A549 (cell line): ENCODE data around the gene KRTAP7-1. TPM values are rescaled to one million over a fixed set of nuclear protein-coding genes. Genes with fewer than 3 reads are reported as not detected.

Experiments
- ATAC-seq, 2 experiments: fragments of 200-7000 bp in 1 of 2; fragments of >200 bp in 1 of 2; cut with Nextera tagmentation in 1 of 2; cut with Tn5 transposase in 1 of 2; 3 replicates each; pipeline versions ENCODE4 v1.8.0 to v1.9.1; 2018 to 2020; ENCODE audit warnings: mild to moderate bottlenecking in 1 of 2, moderate library complexity in 1 of 2
- CTCF ChIA-PET: fragments of 300-600 bp; sonication (Branson Sonifier 250); formaldehyde crosslinking; extraction: SDS; loops from one replicate; lab custom pipeline; 2021; ENCODE audit warnings: antibody characterized with exemption, inconsistent platforms; lab: Yijun Ruan, JAX
- POLR2A ChIA-PET: fragments of 350-600 bp; formaldehyde crosslinking; extraction: SDS; loops from one replicate; lab custom pipeline; 2021; ENCODE audit warnings: antibody characterized with exemption, inconsistent platforms; lab: Yijun Ruan, JAX
- DNase-seq, 2 experiments: peaks; one replicate each; pipeline versions ENCODE4 v3.0.0 to v3.0.0-alpha.2; 2011 to 2016; ENCODE audit warnings: low read depth in 1 of 2, low spot score in 1 of 2
- FAIRE-seq: peaks from 2 replicates; lab custom pipeline; 2011; peaks lifted over from hg19 to GRCh38; lab: Jason Lieb, UNC
- H3K27ac ChIP-seq, 2 experiments: fragments of >200 bp; sonication (Bioruptor Twin); formaldehyde crosslinking; 3 replicates each; pipeline ENCODE4 v1.5.1; 2016 to 2017
- H3K4me1 ChIP-seq: fragments of >200 bp; sonication (Bioruptor Twin); formaldehyde crosslinking; 3 replicates; pipeline ENCODE4 v1.6.1; 2016
- H3K4me2 ChIP-seq: fragments of >200 bp; sonication (Bioruptor Twin); formaldehyde crosslinking; 3 replicates; pipeline ENCODE4 v1.6.1; 2016
- H3K4me3 ChIP-seq: fragments of >200 bp; sonication (Bioruptor Twin); formaldehyde crosslinking; 3 replicates; pipeline ENCODE4 v1.5.1; 2016
- H3K9me3 ChIP-seq: fragments of >200 bp; sonication (Bioruptor Twin); formaldehyde crosslinking; 3 replicates; pipeline ENCODE4 v1.6.1; 2016
- BHLHE40 ChIP-seq: IDR thresholded peaks from 2 replicates; pipeline ENCODE4 v1.6.1; 2012; ENCODE audit warnings: low read depth, low read length, inconsistent platforms
- CEBPB ChIP-seq, 2 experiments: fragments of >200 bp in 1 of 2; sonication (Bioruptor Twin) in 1 of 2; formaldehyde crosslinking in 1 of 2; IDR thresholded peaks; 2 replicates each; pipeline ENCODE4 v1.6.1; 2012 to 2016
- CHD2 ChIP-seq: fragments of 150-350 bp; IDR thresholded peaks from 2 replicates; pipeline ENCODE4 v1.6.1; 2014; ENCODE audit warnings: low read length; ENCODE audit not compliant: partially characterized antibody
- ESRRA ChIP-seq: fragments of 150-350 bp; IDR thresholded peaks from 2 replicates; pipeline ENCODE4 v1.6.1; 2014; ENCODE audit warnings: mild to moderate bottlenecking, low read length, borderline replicate concordance
- HDAC2 ChIP-seq: fragments of 200-600 bp; sonication (generic); IDR thresholded peaks from 2 replicates; pipeline ENCODE4 v1.6.1; 2016
- JUNB ChIP-seq: fragments of >200 bp; sonication (Bioruptor Twin); formaldehyde crosslinking; IDR thresholded peaks from 2 replicates; pipeline ENCODE4 v1.6.1; 2016
- MAZ ChIP-seq: fragments of 150-350 bp; IDR thresholded peaks from 2 replicates; pipeline ENCODE4 v1.6.1; 2014; ENCODE audit warnings: antibody characterized with exemption, low read depth, low read length, borderline replicate concordance
- MYC ChIP-seq: IDR thresholded peaks from 2 replicates; pipeline ENCODE4 v1.6.1; 2012; ENCODE audit warnings: mild to moderate bottlenecking, inconsistent platforms, low read length, improper control_type of control experiment, borderline replicate concordance
- NFE2L2 ChIP-seq: fragments of 150-350 bp; conservative IDR thresholded peaks from 2 replicates; pipeline ENCODE4 v1.6.1; 2014; ENCODE audit warnings: low read length
- PHF8 ChIP-seq: fragments of 200-600 bp; sonication (generic); IDR thresholded peaks from 2 replicates; pipeline ENCODE4 v1.6.1; 2016; ENCODE audit warnings: low read depth, mild to moderate bottlenecking, antibody characterized with exemption, moderate library complexity, borderline replicate concordance
- POLR2A ChIP-seq: IDR thresholded peaks from 2 replicates; pipeline ENCODE4 v1.6.1; 2012; ENCODE audit warnings: mild to moderate bottlenecking, low read length
- RCOR1 ChIP-seq: fragments of 150-350 bp; IDR thresholded peaks from 2 replicates; pipeline ENCODE4 v1.6.1; 2014; ENCODE audit warnings: antibody characterized with exemption, low read length, low read depth
- RFX5 ChIP-seq: fragments of 450-650 bp; IDR thresholded peaks from 2 replicates; pipeline ENCODE4 v1.7.1; 2014; ENCODE audit warnings: antibody characterized with exemption, mild to moderate bottlenecking, moderate library complexity
- SREBF2 ChIP-seq: fragments of 450-650 bp; IDR thresholded peaks from 2 replicates; pipeline ENCODE4 v1.6.1; 2014; ENCODE audit warnings: mild to moderate bottlenecking, moderate library complexity
- ZC3H11A ChIP-seq: fragments of 450-650 bp; IDR thresholded peaks from 2 replicates; pipeline ENCODE4 v1.6.1; 2014; ENCODE audit warnings: antibody characterized with exemption, mild to moderate bottlenecking
- ZFP36 ChIP-seq: fragments of 450-650 bp; IDR thresholded peaks from 2 replicates; pipeline ENCODE4 v1.6.1; 2014; ENCODE audit warnings: borderline replicate concordance; ENCODE audit not compliant: partially characterized antibody
- WGBS: methylation state at CpG from one replicate; pipeline ENCODE4 v1.1.6; 2017; ENCODE audit errors: missing lambda C conversion rate; 5-methylcytosine and 5-hydroxymethylcytosine counted together
- polyA plus RNA-seq, 4 experiments: library from polyadenylated mRNA; depleted of rRNA in 3 of 4; stranded (reverse); fragments of >200 nt; fragmentation: RNase III in 1 of 4; extraction: RNeasy Plus Mini Kit Qiagen cat#74134 plus additional on column Dnase treatment in 1 of 4; gene quantifications; 2 replicates in 3 of 4; 3 replicates in 1 of 4; pipeline ENCODE4 v1.2.3, GENCODE V29; 2011 to 2017
- small RNA-seq, 6 experiments: library from RNA; depleted of rRNA; stranded (forward); fragments of <200 nt; gene quantifications; one replicate each; pipeline ENCODE3, GENCODE V24; 2012
- TF ChIP-seq, protein P1 (sequence below): fragments of >200 bp; sonication (Bioruptor Twin); formaldehyde crosslinking; IDR thresholded peaks from 2 replicates; pipeline ENCODE4 v1.6.1; 2016
- TF ChIP-seq, protein P2 (sequence below): IDR thresholded peaks from 2 replicates; pipeline ENCODE4 v1.6.1; 2012
- TF ChIP-seq, protein P3 (sequence below): fragments of 450-650 bp; IDR thresholded peaks from 2 replicates; pipeline ENCODE4 v1.6.1; 2014; ENCODE audit warnings: antibody characterized with exemption

The KRTAP7-1 gene
- polyA plus RNA-seq, 2 of the 4 experiments (the other 2 are of a cell fraction) = not detected

DNA sequence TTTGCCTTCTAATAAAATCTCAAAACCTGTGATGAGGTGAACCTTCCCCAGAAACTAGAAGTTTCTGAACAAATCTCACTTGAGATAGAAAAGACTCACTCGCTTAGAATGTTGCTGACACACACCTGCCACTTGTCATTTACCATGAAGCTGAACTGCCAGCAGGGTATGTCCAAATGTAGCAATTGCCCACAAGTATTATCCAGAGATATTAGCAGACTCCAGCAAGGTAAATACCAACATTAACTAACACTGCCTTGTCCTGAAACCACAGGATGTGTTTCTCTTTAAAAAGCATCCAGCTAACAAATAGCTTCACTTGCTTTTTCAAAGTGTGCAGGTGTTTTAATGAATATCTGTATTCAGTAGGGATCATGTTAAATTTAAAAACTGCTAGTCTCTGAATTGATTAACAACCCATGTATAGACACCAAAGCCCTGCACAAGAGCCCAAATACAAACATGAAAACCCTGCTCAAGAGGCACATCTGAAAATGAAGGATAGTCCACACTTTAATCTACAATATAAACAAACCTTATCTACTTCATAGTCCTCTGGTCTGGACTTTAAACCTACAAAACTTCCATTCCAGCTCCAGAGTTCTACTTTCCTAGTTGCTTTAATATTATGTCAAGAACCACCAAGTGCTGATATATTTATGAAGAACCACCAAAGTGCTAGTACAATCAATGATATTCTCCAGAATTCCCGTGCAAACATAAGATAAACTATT is 35.8 kb downstream of the KRTAP7-1 start:
- DNase-seq = no peak
- no peak overlapping the region for H3K4me3 ChIP-seq
- FAIRE-seq = no peak
- H3K9me3 ChIP-seq = no peaks in the 10 kb centered on the region
- no peak for ATAC-seq
- no peaks in the 10 kb centered on the region for H3K4me1 ChIP-seq
- ChIA-PET CTCF (no interaction called here), POLR2A (no interaction called here)
- TF ChIP-seq NFE2L2 (no peak), ZC3H11A (no peak), POLR2A (no peak), HDAC2 (no peak), RFX5 (no peak), CHD2 (no peak), ESRRA (no peak)
- TF ChIP-seq, protein P1, sequence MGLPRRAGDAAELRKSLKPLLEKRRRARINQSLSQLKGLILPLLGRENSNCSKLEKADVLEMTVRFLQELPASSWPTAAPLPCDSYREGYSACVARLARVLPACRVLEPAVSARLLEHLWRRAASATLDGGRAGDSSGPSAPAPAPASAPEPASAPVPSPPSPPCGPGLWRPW = no peak
- TF ChIP-seq, protein P2, sequence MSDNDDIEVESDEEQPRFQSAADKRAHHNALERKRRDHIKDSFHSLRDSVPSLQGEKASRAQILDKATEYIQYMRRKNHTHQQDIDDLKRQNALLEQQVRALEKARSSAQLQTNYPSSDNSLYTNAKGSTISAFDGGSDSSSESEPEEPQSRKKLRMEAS = no peak
- TF ChIP-seq, protein P3, sequence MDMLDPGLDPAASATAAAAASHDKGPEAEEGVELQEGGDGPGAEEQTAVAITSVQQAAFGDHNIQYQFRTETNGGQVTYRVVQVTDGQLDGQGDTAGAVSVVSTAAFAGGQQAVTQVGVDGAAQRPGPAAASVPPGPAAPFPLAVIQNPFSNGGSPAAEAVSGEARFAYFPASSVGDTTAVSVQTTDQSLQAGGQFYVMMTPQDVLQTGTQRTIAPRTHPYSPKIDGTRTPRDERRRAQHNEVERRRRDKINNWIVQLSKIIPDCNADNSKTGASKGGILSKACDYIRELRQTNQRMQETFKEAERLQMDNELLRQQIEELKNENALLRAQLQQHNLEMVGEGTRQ = no peak
- H3K27ac ChIP-seq = no peak overlapping the region
- WGBS = 2% methylated on average over 2 of the region's 2 CpGs
- H3K4me2 ChIP-seq = no peak overlapping the region

DNA sequence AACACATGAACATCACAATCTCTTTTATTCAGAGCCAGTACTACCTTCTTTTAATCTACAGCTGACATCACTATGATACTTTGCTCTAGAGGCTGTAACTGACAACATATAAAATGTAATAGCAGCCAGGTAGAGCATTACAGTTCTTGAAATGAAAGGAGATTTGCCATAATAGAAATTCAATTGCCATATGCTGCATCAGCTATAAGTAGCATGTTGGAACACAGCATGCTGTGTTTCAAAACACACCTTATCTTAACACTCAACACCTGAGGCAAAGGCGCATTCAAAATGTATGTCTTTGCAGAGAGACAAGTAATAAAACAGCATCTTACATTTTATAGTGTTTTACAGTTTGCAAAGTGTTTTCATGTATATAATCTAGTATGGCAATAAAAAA is 50.3 kb downstream of the KRTAP7-1 start:
- ATAC-seq (no peak), DNase-seq (no peak), FAIRE-seq (no peak)
- Histone ChIP-seq H3K9me3 (no peaks in the 10 kb centered on the region), H3K4me3 (no peak overlapping the region), H3K4me2 (no peak overlapping the region), H3K27ac (no peak overlapping the region), H3K4me1 (no peaks in the 10 kb centered on the region)
- POLR2A ChIA-PET = interaction anchor here (0.7 kb wide), 1 partner anchor 259 kb away, joined by 4 read pairs; the partner anchor contains the start of gene KRTAP19-8
- 10% methylated on average over 1 of the region's 1 CpG for WGBS
- TF ChIP-seq JUNB (no peak), ESRRA (no peak), RFX5 (no peak), ZFP36 (no peak), MYC (no peak), MAZ (no peak), PHF8 (no peak), SREBF2 (no peak), NFE2L2 (no peak), RCOR1 (no peak), CEBPB (IDR thresholded peaks at IDR 0.05) (no peak), BHLHE40 (no peak)
- TF ChIP-seq, protein P2 = no peak
- CTCF ChIA-PET = interaction anchor here (0.7 kb wide), 1 partner anchor 586 kb away, joined by 3 read pairs; no protein-coding TSS in a partner anchor

Small RNAs within 50 kb of the gene (small RNA-seq; reads per million reads assigned to genes)
- gene KRTAP8-2P (0 reads per million in 6 experiments), gene KRTAP8-3P (0 reads per million in 6 experiments)

Other genes starting within 250 kb of the KRTAP7-1 start
- gene KRTAP22-2, start 239.4 kb downstream of the KRTAP7-1 start, polyA plus RNA-seq (2011; rRNA removed) = not detected in 2 replicates
- gene KRTAP22-2, start 239.4 kb downstream of the KRTAP7-1 start, polyA plus RNA-seq (2017; fragmentation: RNase III; extraction: RNeasy Plus Mini Kit Qiagen cat#74134 plus additional on column Dnase treatment) = not detected in 3 replicates
- gene KRTAP6-3, start 237.3 kb downstream of the KRTAP7-1 start, polyA plus RNA-seq (2011; rRNA removed) = not detected in 2 replicates
- not detected in 3 replicates for gene KRTAP6-3, start 237.3 kb downstream of the KRTAP7-1 start, polyA plus RNA-seq (2017; fragmentation: RNase III; extraction: RNeasy Plus Mini Kit Qiagen cat#74134 plus additional on column Dnase treatment)
- gene KRTAP6-2, start 230.9 kb downstream of the KRTAP7-1 start, polyA plus RNA-seq (2011; rRNA removed) = not detected in 2 replicates
- not detected in 3 replicates for gene KRTAP6-2, start 230.9 kb downstream of the KRTAP7-1 start, polyA plus RNA-seq (2017; fragmentation: RNase III; extraction: RNeasy Plus Mini Kit Qiagen cat#74134 plus additional on column Dnase treatment)
- not detected in 2 replicates for gene KRTAP22-1, start 228.7 kb downstream of the KRTAP7-1 start, polyA plus RNA-seq (2011; rRNA removed)
- gene KRTAP22-1, start 228.7 kb downstream of the KRTAP7-1 start, polyA plus RNA-seq (2017; fragmentation: RNase III; extraction: RNeasy Plus Mini Kit Qiagen cat#74134 plus additional on column Dnase treatment) = not detected in 3 replicates
- gene KRTAP6-1, start 215.8 kb downstream of the KRTAP7-1 start, polyA plus RNA-seq (2011; rRNA removed) = not detected in 2 replicates
- not detected in 3 replicates for gene KRTAP6-1, start 215.8 kb downstream of the KRTAP7-1 start, polyA plus RNA-seq (2017; fragmentation: RNase III; extraction: RNeasy Plus Mini Kit Qiagen cat#74134 plus additional on column Dnase treatment)
- gene KRTAP20-1, start 213.3 kb downstream of the KRTAP7-1 start, polyA plus RNA-seq (2011; rRNA removed) = not detected in 2 replicates
- gene KRTAP20-1, start 213.3 kb downstream of the KRTAP7-1 start, polyA plus RNA-seq (2017; fragmentation: RNase III; extraction: RNeasy Plus Mini Kit Qiagen cat#74134 plus additional on column Dnase treatment) = not detected in 3 replicates
- gene KRTAP20-4, start 209.1 kb downstream of the KRTAP7-1 start, polyA plus RNA-seq (2011; rRNA removed) = not detected in 2 replicates
- gene KRTAP20-4, start 209.1 kb downstream of the KRTAP7-1 start, polyA plus RNA-seq (2017; fragmentation: RNase III; extraction: RNeasy Plus Mini Kit Qiagen cat#74134 plus additional on column Dnase treatment) = not detected in 3 replicates
- gene KRTAP20-2, start 194.6 kb downstream of the KRTAP7-1 start, polyA plus RNA-seq (2011; rRNA removed) = not detected in 2 replicates
- not detected in 3 replicates for gene KRTAP20-2, start 194.6 kb downstream of the KRTAP7-1 start, polyA plus RNA-seq (2017; fragmentation: RNase III; extraction: RNeasy Plus Mini Kit Qiagen cat#74134 plus additional on column Dnase treatment)
- not detected in 2 replicates for gene KRTAP20-3, start 186.9 kb downstream of the KRTAP7-1 start, polyA plus RNA-seq (2011; rRNA removed)
- not detected in 3 replicates for gene KRTAP20-3, start 186.9 kb downstream of the KRTAP7-1 start, polyA plus RNA-seq (2017; fragmentation: RNase III; extraction: RNeasy Plus Mini Kit Qiagen cat#74134 plus additional on column Dnase treatment)
- gene KRTAP21-3, start 111.0 kb downstream of the KRTAP7-1 start, polyA plus RNA-seq (2011; rRNA removed) = not detected in 2 replicates
- gene KRTAP21-3, start 111.0 kb downstream of the KRTAP7-1 start, polyA plus RNA-seq (2017; fragmentation: RNase III; extraction: RNeasy Plus Mini Kit Qiagen cat#74134 plus additional on column Dnase treatment) = not detected in 3 replicates
- gene KRTAP21-2, start 82.5 kb downstream of the KRTAP7-1 start, polyA plus RNA-seq (2011; rRNA removed) = not detected in 2 replicates
- not detected in 3 replicates for gene KRTAP21-2, start 82.5 kb downstream of the KRTAP7-1 start, polyA plus RNA-seq (2017; fragmentation: RNase III; extraction: RNeasy Plus Mini Kit Qiagen cat#74134 plus additional on column Dnase treatment)
- not detected in 2 replicates for gene KRTAP21-1, start 74.3 kb downstream of the KRTAP7-1 start, polyA plus RNA-seq (2011; rRNA removed)
- gene KRTAP21-1, start 74.3 kb downstream of the KRTAP7-1 start, polyA plus RNA-seq (2017; fragmentation: RNase III; extraction: RNeasy Plus Mini Kit Qiagen cat#74134 plus additional on column Dnase treatment) = not detected in 3 replicates
- not detected in 2 replicates for gene KRTAP8-1, start 16.5 kb downstream of the KRTAP7-1 start, polyA plus RNA-seq (2011; rRNA removed)
- gene KRTAP8-1, start 16.5 kb downstream of the KRTAP7-1 start, polyA plus RNA-seq (2017; fragmentation: RNase III; extraction: RNeasy Plus Mini Kit Qiagen cat#74134 plus additional on column Dnase treatment) = not detected in 3 replicates
- not detected in 2 replicates for gene KRTAP11-1, start 51.8 kb upstream of the KRTAP7-1 start, polyA plus RNA-seq (2011; rRNA removed)
- gene KRTAP11-1, start 51.8 kb upstream of the KRTAP7-1 start, polyA plus RNA-seq (2017; fragmentation: RNase III; extraction: RNeasy Plus Mini Kit Qiagen cat#74134 plus additional on column Dnase treatment) = not detected in 3 replicates
- gene KRTAP19-8, start 208.7 kb upstream of the KRTAP7-1 start, polyA plus RNA-seq (2011; rRNA removed) = not detected in 2 replicates
- not detected in 3 replicates for gene KRTAP19-8, start 208.7 kb upstream of the KRTAP7-1 start, polyA plus RNA-seq (2017; fragmentation: RNase III; extraction: RNeasy Plus Mini Kit Qiagen cat#74134 plus additional on column Dnase treatment)